NCI-H187 treated with DMSO at 0.1 percent for 48 hours (cell line): ENCODE results near the gene MUC12.
"Not testable (repeated sequence)": the region's sequence is repeated elsewhere in the genome, so short reads cannot be mapped to it uniquely, and the experiment has no call there.

Experiments used
- DNase-seq: peaks from one replicate; lab custom pipeline; 2025; lab: John Stamatoyannopoulos, UW

MUC12 gene

GRCh38 chr7:100957832-100958421, 11.4 kb upstream of the MUC12 start:
- no peak for DNase-seq

- no peak for DNase-seq
Observed at GRCh38 chr7:100959894-100960293, 9.5 kb upstream of the MUC12 start.

- no peak for DNase-seq
Observed at GRCh38 chr7:100962537-100962936, 6.8 kb upstream of the MUC12 start.

- no peak for DNase-seq
Observed at GRCh38 chr7:100963386-100963785, 6.0 kb upstream of the MUC12 start.

- no peak for DNase-seq
Observed at GRCh38 chr7:100963874-100964273, 5.5 kb upstream of the MUC12 start.

GRCh38 chr7:100964630-100965029, 4.7 kb upstream of the MUC12 start:
- no peak for DNase-seq

GRCh38 chr7:100965045-100965722, 4.2 kb upstream of the MUC12 start:
- no peak for DNase-seq

- DNase-seq, result no peak
Observed at GRCh38 chr7:100965723-100966541, 3.4 kb upstream of the MUC12 start.

- no peak for DNase-seq
Observed at GRCh38 chr7:100966542-100967291, 2.6 kb upstream of the MUC12 start.

GRCh38 chr7:100967292-100967863, 2.0 kb upstream of the MUC12 start:
- DNase-seq, result no peak

- no peak for DNase-seq
Observed at GRCh38 chr7:100968031-100968430, 1.3 kb upstream of the MUC12 start.

- DNase-seq, result no peak
Observed at GRCh38 chr7:100968650-100969049, 715 bp upstream of the MUC12 start.

GRCh38 chr7:100971111-100972001, 2.0 kb downstream of the MUC12 start:
- DNase-seq, result no peak

- no peak for DNase-seq
Observed at GRCh38 chr7:100972002-100972347, 2.6 kb downstream of the MUC12 start.

- DNase-seq, result no peak
Observed at GRCh38 chr7:100974021-100974420, 4.7 kb downstream of the MUC12 start.

GRCh38 chr7:100975371-100975821, 6.0 kb downstream of the MUC12 start:
- DNase-seq, result no peak

GRCh38 chr7:100978300-100978699, 8.9 kb downstream of the MUC12 start:
- no peak for DNase-seq

GRCh38 chr7:100983451-100984187, 14.3 kb downstream of the MUC12 start:
- DNase-seq, result no peak

- DNase-seq, result not testable (repeated sequence)
Observed at GRCh38 chr7:100984241-100984918, 15.0 kb downstream of the MUC12 start.
